GM23338 (cell line): Measurements from ENCODE around the gene UBE2Z. TPM values are rescaled to one million over a fixed set of nuclear protein-coding genes. Genes with fewer than 3 reads are reported as not detected.

Experiments
- ATAC-seq: fragments of 200-7000 bp; cut with Tn5 transposase; 3 replicates; pipeline ENCODE4 v1.9.1; 2020
- DNase-seq: peaks from one replicate; pipeline ENCODE4 v3.0.0-alpha.2; 2015; ENCODE audit warnings: low spot score
- H2AFZ ChIP-seq: fragments of 200-600 bp; sonication (generic); 2 replicates; pipeline ENCODE4 v1.8.0; 2016; ENCODE audit warnings: antibody characterized with exemption, mild to moderate bottlenecking, moderate library complexity
- H3F3A ChIP-seq: fragments of 200-600 bp; sonication (generic); replicated peaks from 2 replicates; pipeline ENCODE4 v1.8.0; 2017; ENCODE audit warnings: antibody characterized with exemption, mixed run types, low read depth
- H3K27ac ChIP-seq: fragments of 200-600 bp; sonication (generic); 2 replicates; pipeline ENCODE4 v1.6.1; 2016; ENCODE audit warnings: low read depth
- H3K27me3 ChIP-seq: fragments of 200-600 bp; sonication (generic); 2 replicates; pipeline ENCODE4 v1.8.0; 2016; ENCODE audit warnings: mild to moderate bottlenecking, mixed run types, moderate library complexity; ENCODE audit not compliant: insufficient read depth
- H3K36me3 ChIP-seq: fragments of 200-600 bp; sonication (generic); 2 replicates; pipeline ENCODE4 v1.8.0; 2016; ENCODE audit warnings: mild to moderate bottlenecking; ENCODE audit not compliant: insufficient read depth
- H3K4me1 ChIP-seq: fragments of 200-600 bp; sonication (generic); 2 replicates; pipeline ENCODE4 v1.8.0; 2016; ENCODE audit warnings: mild to moderate bottlenecking, moderate library complexity; ENCODE audit not compliant: insufficient read depth
- H3K4me2 ChIP-seq: fragments of 200-600 bp; sonication (generic); 2 replicates; pipeline ENCODE4 v1.7.1; 2017; ENCODE audit warnings: mixed run types
- H3K4me3 ChIP-seq: fragments of 200-600 bp; sonication (generic); 2 replicates; pipeline ENCODE4 v1.6.1; 2016; ENCODE audit warnings: mixed run types
- H3K79me2 ChIP-seq: fragments of 200-600 bp; sonication (generic); replicated peaks from 2 replicates; pipeline ENCODE4 v1.8.0; 2017; ENCODE audit warnings: mild to moderate bottlenecking; ENCODE audit not compliant: insufficient read depth
- H3K9me2 ChIP-seq: fragments of 200-600 bp; sonication (generic); 2 replicates; pipeline ENCODE4 v1.8.0; 2017; ENCODE audit not compliant: insufficient read depth
- H4K20me1 ChIP-seq: fragments of 200-600 bp; sonication (generic); replicated peaks from 2 replicates; pipeline ENCODE4 v1.8.0; 2017; ENCODE audit warnings: mild to moderate bottlenecking; ENCODE audit not compliant: insufficient read depth
- H3K27ac Mint-ChIP-seq: 2 replicates; pipeline ENCODE4 v1.8.0; 2020; ENCODE audit warnings: inconsistent platforms, mild to moderate bottlenecking, moderate library complexity, mixed read lengths
- H3K27me3 Mint-ChIP-seq: 3 replicates; pipeline ENCODE4 v1.8.0; 2022; ENCODE audit warnings: low read depth, mild to moderate bottlenecking, moderate library complexity, mixed read lengths, inconsistent platforms; ENCODE audit not compliant: insufficient read depth, poor library complexity
- H3K36me3 Mint-ChIP-seq: 3 replicates; pipeline ENCODE4 v1.8.0; 2021; ENCODE audit warnings: low read depth, mild to moderate bottlenecking, inconsistent platforms, moderate library complexity, mixed read lengths
- H3K4me1 Mint-ChIP-seq: 3 replicates; pipeline ENCODE4 v1.8.0; 2020; ENCODE audit warnings: mild to moderate bottlenecking, inconsistent platforms, mixed read lengths
- H3K4me3 Mint-ChIP-seq: 3 replicates; pipeline ENCODE4 v1.8.0; 2021; ENCODE audit warnings: moderate library complexity, mild to moderate bottlenecking, inconsistent platforms, mixed read lengths
- H3K9me3 Mint-ChIP-seq: 3 replicates; pipeline ENCODE4 v1.8.0; 2020; ENCODE audit warnings: moderate library complexity, mild to moderate bottlenecking, inconsistent platforms, mixed read lengths
- CREB1 ChIP-seq: fragments of 250-450 bp; sonication (Bioruptor Pico); IDR thresholded peaks from 2 replicates; pipeline ENCODE4 v1.5.0; 2020; ENCODE audit warnings: low read depth, mild to moderate bottlenecking, moderate library complexity
- CTCF ChIP-seq, 2 experiments: fragments of 200-600 bp in 1 of 2; sonication (generic) in 1 of 2; conservative IDR thresholded peaks; 2 replicates each; pipeline versions ENCODE4 v1.5.1 to v1.6.1; 2016 to 2017; ENCODE audit warnings: antibody characterized with exemption in 2 of 2, low read depth in 2 of 2, mild to moderate bottlenecking in 2 of 2, moderate library complexity in 1 of 2
- EZH2phosphoT487 ChIP-seq: fragments of 200-600 bp; sonication (generic); IDR thresholded peaks from one replicate; pipeline ENCODE4 v1.8.1; 2018; ENCODE audit warnings: antibody characterized with exemption; ENCODE audit not compliant: unreplicated experiment
- JUNB ChIP-seq: IDR thresholded peaks from one replicate; pipeline ENCODE4 v1.6.1; 2016; ENCODE audit warnings: antibody characterized with exemption; ENCODE audit not compliant: unreplicated experiment
- REST ChIP-seq: IDR thresholded peaks from one replicate; pipeline ENCODE4 v1.6.1; 2018; ENCODE audit warnings: antibody characterized with exemption; ENCODE audit not compliant: unreplicated experiment
- STAT1 ChIP-seq: IDR thresholded peaks from one replicate; pipeline ENCODE4 v1.6.1; 2016; ENCODE audit warnings: antibody characterized with exemption; ENCODE audit not compliant: unreplicated experiment
- ZNF331 ChIP-seq: fragments of 250-450 bp; sonication (Bioruptor Pico); IDR thresholded peaks from 2 replicates; pipeline ENCODE4 v1.5.0; 2020; ENCODE audit warnings: low read depth, mild to moderate bottlenecking, moderate library complexity
- polyA plus RNA-seq: library from polyadenylated mRNA; unstranded; fragments of >200 nt; fragmentation: Nextera tagmentation; extraction: Ambion mirVana; gene quantifications from 2 replicates; pipeline ENCODE4 v1.2.1, GENCODE V29; 2016
- total RNA-seq: library from RNA; depleted of rRNA; stranded (reverse); fragments of >200 nt; shearing (Covaris generic); gene quantifications from 2 replicates; pipeline ENCODE4 v1.2.3, GENCODE V29; 2014
- TF ChIP-seq, protein P1 (sequence below): fragments of 250-450 bp; sonication (Bioruptor Pico); IDR thresholded peaks from 2 replicates; pipeline ENCODE4 v1.5.0; 2020; ENCODE audit warnings: mild to moderate bottlenecking, moderate library complexity

Gene UBE2Z
- total and polyA plus RNA-seq, 2 experiments from 2014 or later: 34.1 to 78.5 TPM

- TF ChIP-seq CTCF (conservative IDR thresholded peaks at IDR 0.05; ENCODE audit: low read depth in 2 of 2) (no peak), CREB1 (no peak), JUNB (no peak), STAT1 (no peak)
Measured at GRCh38 chr17:48910370-48910769, 2.2 kb downstream of the UBE2Z start (continued).

- H3K36me3 ChIP-seq: peaks cover 46% of the 10 kb centered on the region
- Mint-ChIP-seq H3K4me3 (no peak overlapping the region), H3K4me1 (peaks cover 25% of the 10 kb centered on the region)
Measured at GRCh38 chr17:48912476-48912875, 4.3 kb downstream of the UBE2Z start.

More at GRCh38 chr17:48912476-48912875, 4.3 kb downstream of the UBE2Z start:
- no peak for ATAC-seq
- Histone ChIP-seq H3K27me3 (no peaks in the 10 kb centered on the region), H3K4me3 (no peak overlapping the region), H3K79me2 (peaks cover 75% of the 10 kb centered on the region), H3F3A (peaks cover 24% of the 10 kb centered on the region), H3K9me2 (no peaks in the 10 kb centered on the region), H3K4me2 (no peak overlapping the region), H3K27ac (no peak overlapping the region), H2AFZ (no peak overlapping the region), H3K4me1 (peaks cover 22% of the 10 kb centered on the region), H4K20me1 (peaks cover 58% of the 10 kb centered on the region)
- H3K27me3 Mint-ChIP-seq: peaks cover 7% of the 10 kb centered on the region
- no peak for TF ChIP-seq ZNF331 (CRISPR knock-in tag)
- TF ChIP-seq REST: no peak
- TF ChIP-seq JUNB: no peak
- TF ChIP-seq EZH2phosphoT487: no peak
- TF ChIP-seq, protein P1, sequence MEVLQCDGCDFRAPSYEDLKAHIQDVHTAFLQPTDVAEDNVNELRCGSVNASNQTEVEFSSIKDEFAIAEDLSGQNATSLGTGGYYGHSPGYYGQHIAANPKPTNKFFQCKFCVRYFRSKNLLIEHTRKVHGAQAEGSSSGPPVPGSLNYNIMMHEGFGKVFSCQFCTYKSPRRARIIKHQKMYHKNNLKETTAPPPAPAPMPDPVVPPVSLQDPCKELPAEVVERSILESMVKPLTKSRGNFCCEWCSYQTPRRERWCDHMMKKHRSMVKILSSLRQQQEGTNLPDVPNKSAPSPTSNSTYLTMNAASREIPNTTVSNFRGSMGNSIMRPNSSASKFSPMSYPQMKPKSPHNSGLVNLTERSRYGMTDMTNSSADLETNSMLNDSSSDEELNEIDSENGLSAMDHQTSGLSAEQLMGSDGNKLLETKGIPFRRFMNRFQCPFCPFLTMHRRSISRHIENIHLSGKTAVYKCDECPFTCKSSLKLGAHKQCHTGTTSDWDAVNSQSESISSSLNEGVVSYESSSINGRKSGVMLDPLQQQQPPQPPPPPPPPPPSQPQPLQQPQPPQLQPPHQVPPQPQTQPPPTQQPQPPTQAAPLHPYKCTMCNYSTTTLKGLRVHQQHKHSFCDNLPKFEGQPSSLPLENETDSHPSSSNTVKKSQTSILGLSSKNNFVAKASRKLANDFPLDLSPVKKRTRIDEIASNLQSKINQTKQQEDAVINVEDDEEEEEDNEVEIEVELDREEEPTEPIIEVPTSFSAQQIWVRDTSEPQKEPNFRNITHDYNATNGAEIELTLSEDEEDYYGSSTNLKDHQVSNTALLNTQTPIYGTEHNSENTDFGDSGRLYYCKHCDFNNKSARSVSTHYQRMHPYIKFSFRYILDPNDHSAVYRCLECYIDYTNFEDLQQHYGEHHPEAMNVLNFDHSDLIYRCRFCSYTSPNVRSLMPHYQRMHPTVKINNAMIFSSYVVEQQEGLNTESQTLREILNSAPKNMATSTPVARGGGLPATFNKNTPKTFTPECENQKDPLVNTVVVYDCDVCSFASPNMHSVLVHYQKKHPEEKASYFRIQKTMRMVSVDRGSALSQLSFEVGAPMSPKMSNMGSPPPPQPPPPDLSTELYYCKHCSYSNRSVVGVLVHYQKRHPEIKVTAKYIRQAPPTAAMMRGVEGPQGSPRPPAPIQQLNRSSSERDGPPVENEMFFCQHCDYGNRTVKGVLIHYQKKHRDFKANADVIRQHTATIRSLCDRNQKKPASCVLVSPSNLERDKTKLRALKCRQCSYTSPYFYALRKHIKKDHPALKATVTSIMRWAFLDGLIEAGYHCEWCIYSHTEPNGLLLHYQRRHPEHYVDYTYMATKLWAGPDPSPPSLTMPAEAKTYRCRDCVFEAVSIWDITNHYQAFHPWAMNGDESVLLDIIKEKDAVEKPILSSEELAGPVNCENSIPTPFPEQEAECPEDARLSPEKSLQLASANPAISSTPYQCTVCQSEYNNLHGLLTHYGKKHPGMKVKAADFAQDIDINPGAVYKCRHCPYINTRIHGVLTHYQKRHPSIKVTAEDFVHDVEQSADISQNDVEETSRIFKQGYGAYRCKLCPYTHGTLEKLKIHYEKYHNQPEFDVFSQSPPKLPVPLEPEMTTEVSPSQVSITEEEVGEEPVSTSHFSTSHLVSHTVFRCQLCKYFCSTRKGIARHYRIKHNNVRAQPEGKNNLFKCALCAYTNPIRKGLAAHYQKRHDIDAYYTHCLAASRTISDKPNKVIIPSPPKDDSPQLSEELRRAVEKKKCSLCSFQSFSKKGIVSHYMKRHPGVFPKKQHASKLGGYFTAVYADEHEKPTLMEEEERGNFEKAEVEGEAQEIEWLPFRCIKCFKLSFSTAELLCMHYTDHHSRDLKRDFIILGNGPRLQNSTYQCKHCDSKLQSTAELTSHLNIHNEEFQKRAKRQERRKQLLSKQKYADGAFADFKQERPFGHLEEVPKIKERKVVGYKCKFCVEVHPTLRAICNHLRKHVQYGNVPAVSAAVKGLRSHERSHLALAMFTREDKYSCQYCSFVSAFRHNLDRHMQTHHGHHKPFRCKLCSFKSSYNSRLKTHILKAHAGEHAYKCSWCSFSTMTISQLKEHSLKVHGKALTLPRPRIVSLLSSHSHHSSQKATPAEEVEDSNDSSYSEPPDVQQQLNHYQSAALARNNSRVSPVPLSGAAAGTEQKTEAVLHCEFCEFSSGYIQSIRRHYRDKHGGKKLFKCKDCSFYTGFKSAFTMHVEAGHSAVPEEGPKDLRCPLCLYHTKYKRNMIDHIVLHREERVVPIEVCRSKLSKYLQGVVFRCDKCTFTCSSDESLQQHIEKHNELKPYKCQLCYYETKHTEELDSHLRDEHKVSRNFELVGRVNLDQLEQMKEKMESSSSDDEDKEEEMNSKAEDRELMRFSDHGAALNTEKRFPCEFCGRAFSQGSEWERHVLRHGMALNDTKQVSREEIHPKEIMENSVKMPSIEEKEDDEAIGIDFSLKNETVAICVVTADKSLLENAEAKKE (CRISPR knock-in tag): no peak
- DNase-seq: no peak
- peaks cover 71% of the 10 kb centered on the region for H3K36me3 Mint-ChIP-seq
- H3K27ac Mint-ChIP-seq: peak overlapping the region; percentile 24; the same call in 1 of the 2 replicates
- no peaks in the 10 kb centered on the region for H3K9me3 Mint-ChIP-seq
